RWPE2 (cell line): Measurements from ENCODE around the gene SMPD4.
"Not testable (repeated sequence)": the region's sequence is repeated elsewhere in the genome, so short reads cannot be mapped to it uniquely, and the experiment has no call there.

Experiments
- ATAC-seq: fragments of 200-7000 bp; cut with Tn5 transposase; 3 replicates; pipeline ENCODE4 v1.9.1; 2021; ENCODE audit warnings: low read depth
- DNase-seq: peaks from one replicate; pipeline ENCODE4 v3.0.0-alpha.2; 2020; ENCODE audit warnings: low spot score
- H3K27ac ChIP-seq: fragments of 450-650 bp; 2 replicates; pipeline ENCODE4 v1.5.1; 2017; ENCODE audit warnings: mild to moderate bottlenecking; ENCODE audit not compliant: poor library complexity, severe bottlenecking
- H3K27me3 ChIP-seq: fragments of 250-450 bp; sonication (Bioruptor Pico); 2 replicates; pipeline ENCODE4 v1.5.1; 2021; ENCODE audit warnings: mild to moderate bottlenecking, moderate library complexity; ENCODE audit not compliant: insufficient read depth, poor library complexity, severe bottlenecking
- H3K36me3 ChIP-seq: fragments of 250-450 bp; sonication (Bioruptor Pico); 2 replicates; pipeline ENCODE4 v1.5.1; 2020; ENCODE audit warnings: low read depth, mild to moderate bottlenecking, moderate library complexity
- H3K4me1 ChIP-seq: fragments of 250-450 bp; sonication (Bioruptor Pico); 2 replicates; pipeline ENCODE4 v1.5.1; 2021; ENCODE audit warnings: mild to moderate bottlenecking, moderate library complexity; ENCODE audit not compliant: insufficient read depth, poor library complexity, severe bottlenecking
- H3K4me3 ChIP-seq: fragments of 250-450 bp; sonication (Bioruptor Pico); 2 replicates; pipeline ENCODE4 v1.5.1; 2021; ENCODE audit warnings: mild to moderate bottlenecking, moderate library complexity; ENCODE audit not compliant: severe bottlenecking
- H3K9me3 ChIP-seq: fragments of 250-450 bp; sonication (Bioruptor Pico); 2 replicates; pipeline ENCODE4 v1.5.1; 2021; ENCODE audit warnings: mild to moderate bottlenecking, moderate library complexity; ENCODE audit not compliant: severe bottlenecking

SMPD4 gene

GRCh38 chr2:130102597-130103363 is 78.6 kb downstream of the SMPD4 start:
- H3K36me3 ChIP-seq, H3K27ac ChIP-seq, H3K27me3 ChIP-seq, DNase-seq, H3K9me3 ChIP-seq, H3K4me3 ChIP-seq, H3K4me1 ChIP-seq, ATAC-seq: not testable (repeated sequence)
